Activated CD8-positive, alpha-beta memory T cell treated with anti-CD3 and anti-CD28 coated beads, Interleukin-2, amount 50 U/mL, for 24 hours (primary cell): ENCODE results near the gene PARVG.

Source experiments
- DNase-seq: peaks from one replicate; pipeline ENCODE4 v3.0.0-alpha.2; 2020; ENCODE audit errors: extremely low read depth

The PARVG gene

DNA sequence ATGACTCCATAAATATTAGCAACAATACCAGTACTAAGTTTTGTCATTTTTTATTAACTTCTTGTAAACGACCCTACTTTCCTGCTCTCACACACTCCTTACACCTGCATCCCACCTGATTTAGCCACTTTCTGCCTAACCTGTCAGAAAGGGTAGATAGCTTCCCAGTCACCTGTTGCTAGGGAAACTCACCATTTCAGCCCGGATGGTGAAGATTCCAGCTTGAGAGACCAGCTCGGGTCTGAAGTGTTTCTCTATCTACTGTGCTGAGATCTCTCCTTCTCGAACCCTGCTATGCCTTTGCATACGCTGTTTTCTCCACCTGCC, at the start of gene PARVG:
TSS of gene PARVG (plus strand) at position 220 of the 327 bp plus-strand sequence. CDS start 2,405 bp downstream, outside the sequence.
- DNase-seq, result no peak

GRCh38 chr22:44131412-44131811, 49.3 kb upstream of the PARVG start:
- DNase-seq, result no peak

DNA sequence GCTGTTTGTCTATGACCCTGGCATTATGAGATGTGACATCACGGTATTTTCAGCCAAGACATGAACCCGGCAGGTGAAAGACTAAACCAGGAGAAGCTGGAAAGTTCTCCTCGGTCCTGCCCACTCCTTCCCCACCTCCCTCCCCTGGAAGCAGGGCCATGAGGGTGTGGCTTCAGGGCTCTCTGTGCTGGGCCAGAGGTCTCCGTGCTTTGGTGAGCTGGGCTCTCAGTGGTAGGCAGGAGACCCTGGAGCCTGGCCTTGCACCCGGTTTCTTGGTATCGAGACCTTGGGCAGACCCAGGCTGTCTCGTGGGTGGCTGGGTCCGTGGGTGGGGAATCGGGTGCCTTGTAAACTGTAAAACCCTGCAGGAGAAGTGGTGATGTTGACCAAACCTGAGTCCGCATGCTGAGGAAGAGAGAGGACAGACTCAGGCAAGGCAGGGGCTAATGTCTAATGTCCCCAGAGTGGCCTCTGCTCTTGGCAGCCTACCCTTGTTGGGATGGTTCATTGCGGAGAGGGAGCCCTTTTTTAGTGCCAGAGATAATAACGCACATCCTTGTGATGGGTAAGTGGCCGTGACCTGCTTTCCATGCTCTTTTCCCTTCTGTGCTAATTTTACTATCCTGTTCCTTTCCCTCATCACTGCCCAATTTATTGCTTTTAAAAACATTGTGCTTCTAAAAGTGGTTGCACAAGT, 48.6 kb upstream of the PARVG start:
- DNase-seq, result no peak

DNA sequence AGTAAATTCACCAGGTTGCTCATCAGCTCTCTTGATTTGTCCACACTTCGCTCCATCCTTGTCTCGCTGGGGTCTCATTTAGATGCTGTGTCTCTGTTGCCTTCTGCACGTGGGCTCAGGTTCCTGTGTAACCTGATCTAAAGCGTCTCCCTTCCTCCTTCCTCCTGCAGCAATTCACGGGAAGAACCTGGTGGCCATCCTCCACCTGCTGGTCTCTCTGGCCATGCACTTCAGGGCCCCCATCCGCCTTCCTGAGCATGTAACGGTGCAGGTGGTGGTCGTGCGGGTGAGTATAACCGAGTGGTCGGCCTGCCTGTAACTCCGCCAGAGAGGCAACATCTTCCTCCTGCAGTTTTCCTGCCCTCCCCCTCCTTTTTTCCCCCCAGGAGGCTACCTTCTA, 48.0 kb upstream of the PARVG start:
- DNase-seq, result no peak

DNA sequence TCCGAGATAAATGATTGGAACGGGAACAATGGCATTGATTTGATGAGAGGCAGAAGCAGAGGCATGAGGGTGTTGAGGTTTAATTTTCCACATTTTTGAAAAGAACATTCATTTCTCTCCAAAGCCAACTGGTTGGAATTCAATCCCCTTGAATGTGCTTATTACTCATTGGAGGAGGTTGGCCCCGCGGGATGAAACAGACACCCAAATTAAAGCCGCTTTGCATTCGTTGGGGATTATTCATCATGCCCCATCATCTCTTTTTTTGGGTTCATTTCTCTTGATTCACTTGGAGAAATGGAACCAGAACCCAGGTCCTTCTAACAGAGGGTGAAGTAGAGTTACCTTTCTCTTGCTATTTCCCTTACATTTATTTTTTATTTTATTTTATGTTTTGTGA, 47.6 kb upstream of the PARVG start:
- DNase-seq, result no peak

DNA sequence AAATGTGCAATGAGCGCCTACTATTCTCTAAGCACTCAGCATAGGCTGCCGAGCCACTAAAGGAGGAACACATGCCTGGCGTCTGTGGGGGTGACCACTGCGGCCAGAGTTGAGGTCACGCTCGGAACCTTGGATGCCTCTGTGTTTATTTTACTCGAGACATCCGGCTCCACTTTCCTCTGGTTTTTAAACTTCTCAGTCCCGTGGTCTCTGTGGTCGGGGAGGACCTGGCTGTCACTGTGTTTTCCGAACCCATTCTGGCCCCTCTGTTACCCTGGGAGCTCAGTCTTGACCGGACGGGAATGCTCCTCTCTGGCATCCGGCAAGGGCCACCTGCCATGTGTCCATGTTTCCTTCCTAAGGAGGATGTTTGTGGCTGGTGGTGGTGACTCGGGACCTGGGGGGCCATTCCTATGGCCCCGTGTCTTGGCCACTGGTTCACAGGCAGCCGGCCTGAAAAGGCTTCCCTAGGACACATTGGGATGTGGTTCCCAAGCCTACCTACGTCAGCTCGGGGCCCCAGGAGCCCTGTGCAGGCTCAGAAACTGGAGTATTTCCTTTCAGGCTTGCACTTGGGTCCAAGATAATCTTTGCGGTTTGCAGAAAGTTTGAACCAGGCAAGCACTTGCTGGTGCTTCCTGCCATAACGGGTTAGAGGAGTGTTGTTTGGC, 46.7 kb upstream of the PARVG start:
- DNase-seq, result no peak

DNA sequence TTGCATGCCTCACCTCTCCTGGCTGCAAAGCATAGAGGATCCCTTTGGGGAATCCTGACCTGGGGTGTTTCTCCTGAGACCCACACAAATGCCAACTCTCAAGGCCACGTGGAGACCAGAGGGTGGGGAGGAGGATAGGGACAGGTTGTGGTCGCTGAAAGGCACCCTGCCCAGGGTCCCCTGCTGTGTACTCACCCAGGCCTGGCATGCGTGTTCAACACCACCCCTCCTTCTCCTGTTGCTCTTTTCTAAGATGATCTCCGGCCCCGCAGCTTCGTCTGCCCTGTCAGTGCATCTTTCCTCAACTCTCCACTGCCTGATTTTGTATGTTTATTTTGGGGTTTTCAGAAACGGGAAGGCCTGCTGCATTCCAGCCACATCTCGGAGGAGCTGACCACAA, 44.6 kb upstream of the PARVG start:
- DNase-seq, result no peak

GRCh38 chr22:44136786-44137185, 43.9 kb upstream of the PARVG start:
- DNase-seq, result no peak

- no peak for DNase-seq
Measured at GRCh38 chr22:44137415-44137814, 43.3 kb upstream of the PARVG start.

- DNase-seq, result no peak
Measured at GRCh38 chr22:44139773-44140172, 41.0 kb upstream of the PARVG start.

DNA sequence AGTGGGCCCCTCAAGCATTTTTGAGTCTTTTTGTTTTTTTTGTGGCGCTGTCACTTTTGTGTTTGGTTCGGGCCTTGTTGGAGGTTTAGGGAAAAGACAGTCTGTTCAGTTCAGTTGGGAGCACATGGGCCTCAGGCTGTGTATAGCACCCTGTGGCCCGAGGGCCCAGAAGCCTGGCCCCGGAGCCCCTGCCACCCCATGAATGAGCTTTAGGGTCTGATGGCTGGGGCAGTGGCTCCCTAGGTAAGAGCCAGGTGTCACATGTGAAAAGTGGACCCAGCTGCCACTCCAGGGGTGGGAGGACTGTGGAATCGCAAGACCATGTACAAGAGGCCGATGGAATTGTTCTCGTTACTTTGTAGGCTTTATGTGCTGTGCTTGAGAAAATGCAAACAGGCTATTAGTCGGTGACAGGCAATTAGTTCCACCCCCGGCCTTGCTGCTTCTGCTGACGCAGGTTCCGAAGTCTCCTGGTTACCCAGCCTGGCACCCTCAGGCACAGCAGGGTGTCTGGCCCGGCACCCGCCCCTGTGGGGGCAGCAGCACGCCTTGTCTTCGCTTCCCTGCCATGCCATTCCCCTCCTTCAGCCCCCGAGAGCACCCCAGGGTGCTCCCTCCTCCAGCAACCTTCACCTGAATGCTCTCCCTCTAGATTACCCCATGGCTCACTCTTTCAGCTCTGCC, 38.2 kb upstream of the PARVG start:
- no peak for DNase-seq

DNA sequence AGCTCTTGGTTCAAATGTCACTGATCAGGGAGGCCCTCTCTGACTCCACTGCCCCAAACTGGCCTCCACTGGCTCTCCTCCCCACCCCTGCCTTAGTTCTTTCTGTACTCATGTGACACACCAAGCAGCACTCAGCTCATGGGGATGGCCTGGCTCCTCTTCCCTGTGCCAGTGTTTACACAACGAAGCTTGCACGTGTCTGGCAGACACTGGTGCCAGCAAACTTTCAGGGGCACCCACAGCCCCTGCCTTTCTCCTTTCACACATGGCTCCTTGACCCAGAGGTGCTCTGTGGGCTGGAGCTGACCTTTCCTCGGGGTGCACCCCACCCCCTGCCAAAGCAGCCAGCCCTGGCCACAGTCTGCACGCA, 37.6 kb upstream of the PARVG start:
- DNase-seq, result no peak

- no peak for DNase-seq
Measured at GRCh38 chr22:44143579-44143978, 37.1 kb upstream of the PARVG start.

GRCh38 chr22:44144046-44144569, 36.6 kb upstream of the PARVG start:
- no peak for DNase-seq

- DNase-seq, result no peak
Measured at GRCh38 chr22:44145544-44145943, 35.2 kb upstream of the PARVG start.

- DNase-seq, result no peak
Measured at GRCh38 chr22:44146088-44146861, 34.5 kb upstream of the PARVG start.

- no peak for DNase-seq
Measured at GRCh38 chr22:44147008-44147645, 33.6 kb upstream of the PARVG start.

GRCh38 chr22:44147821-44148574, 32.7 kb upstream of the PARVG start:
- DNase-seq, result no peak

- no peak for DNase-seq
Measured at GRCh38 chr22:44151676-44152075, 29.0 kb upstream of the PARVG start.

GRCh38 chr22:44153710-44154109, 27.0 kb upstream of the PARVG start:
- no peak for DNase-seq

DNA sequence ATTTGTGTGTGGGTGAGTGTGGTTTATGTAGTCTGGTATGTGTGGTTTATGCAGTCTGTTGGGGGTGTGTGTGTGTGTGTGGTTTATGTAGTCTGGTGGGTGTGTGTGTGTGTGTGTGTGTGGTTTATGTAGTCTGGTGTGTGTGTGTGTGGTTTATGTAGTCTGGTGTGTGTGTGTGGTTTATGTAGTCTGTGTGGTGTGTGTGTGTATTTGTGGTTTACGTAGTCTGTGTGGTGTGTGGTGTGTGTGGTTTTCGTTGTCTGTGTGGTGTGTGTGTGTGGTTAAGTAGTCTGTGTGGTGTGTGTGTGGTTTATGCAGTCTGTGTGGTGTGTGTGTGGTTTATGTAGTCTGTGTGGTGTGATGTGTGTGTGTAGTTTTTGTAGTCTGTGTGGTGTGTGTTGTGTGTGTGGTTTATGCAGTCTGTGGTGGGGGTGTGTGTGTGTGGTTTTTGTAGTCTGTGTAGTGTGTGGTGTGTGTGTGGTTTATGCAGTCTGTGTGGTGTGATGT, 26.2 kb upstream of the PARVG start:
- DNase-seq, result no peak
